Upper lobe of right lung (tissue), 1 donor: ENCODE data around the gene CRTC1. TPM values are rescaled to one million over a fixed set of nuclear protein-coding genes. Genes with fewer than 3 reads are reported as not detected.

ENCODE experiments used
- ATAC-seq: fragments of 200-7000 bp; cut with Tn5 transposase; one replicate; pipeline ENCODE4 v1.9.1; 2020; ENCODE audit warnings: mild to moderate bottlenecking, moderate library complexity
- DNase-seq: peaks from one replicate; pipeline ENCODE4 v3.0.0-alpha.2; 2020
- H3K27ac ChIP-seq: fragments of 200-600 bp; one replicate; pipeline ENCODE4 v1.8.0; 2022
- H3K27me3 ChIP-seq: fragments of 200-600 bp; one replicate; pipeline ENCODE4 v1.8.0; 2022; ENCODE audit warnings: mild to moderate bottlenecking
- H3K36me3 ChIP-seq: fragments of 200-600 bp; one replicate; pipeline ENCODE4 v1.8.0; 2022
- H3K4me1 ChIP-seq: fragments of 200-600 bp; one replicate; pipeline ENCODE4 v1.8.0; 2022
- H3K4me3 ChIP-seq: fragments of 200-600 bp; one replicate; pipeline ENCODE4 v1.8.0; 2022; ENCODE audit warnings: mild to moderate bottlenecking
- H3K9me3 ChIP-seq: fragments of 200-600 bp; one replicate; pipeline ENCODE4 v1.8.0; 2022
- intact Hi-C: fragments of 100-400 bp; cut with DNase I; formaldehyde crosslinking; loops from one replicate; pipeline ENCODE4 v1.11.0; 2022
- total RNA-seq: library from RNA; stranded (reverse); fragmentation: NEBNext Ultra II Directional; extraction: Animal tissue kit (Norgen Biotek cat#: 25700); gene quantifications from one replicate; pipeline ENCODE4 v1.2.1, GENCODE V29; 2021
- TF ChIP-seq, protein P1 (sequence below): fragments of 200-600 bp; IDR thresholded peaks from one replicate; pipeline ENCODE4 v1.8.0; 2022; ENCODE audit warnings: antibody characterized with exemption
- donor health status: DM: no; HTN: yes; CAD: no; lungs with severe emphysema.

CRTC1 gene
- total RNA-seq, 1 donor from 2014 or later = 13.8 TPM

GRCh38 chr19:18669883-18670282, 13.6 kb upstream of the CRTC1 start:
- TF ChIP-seq, protein P1, sequence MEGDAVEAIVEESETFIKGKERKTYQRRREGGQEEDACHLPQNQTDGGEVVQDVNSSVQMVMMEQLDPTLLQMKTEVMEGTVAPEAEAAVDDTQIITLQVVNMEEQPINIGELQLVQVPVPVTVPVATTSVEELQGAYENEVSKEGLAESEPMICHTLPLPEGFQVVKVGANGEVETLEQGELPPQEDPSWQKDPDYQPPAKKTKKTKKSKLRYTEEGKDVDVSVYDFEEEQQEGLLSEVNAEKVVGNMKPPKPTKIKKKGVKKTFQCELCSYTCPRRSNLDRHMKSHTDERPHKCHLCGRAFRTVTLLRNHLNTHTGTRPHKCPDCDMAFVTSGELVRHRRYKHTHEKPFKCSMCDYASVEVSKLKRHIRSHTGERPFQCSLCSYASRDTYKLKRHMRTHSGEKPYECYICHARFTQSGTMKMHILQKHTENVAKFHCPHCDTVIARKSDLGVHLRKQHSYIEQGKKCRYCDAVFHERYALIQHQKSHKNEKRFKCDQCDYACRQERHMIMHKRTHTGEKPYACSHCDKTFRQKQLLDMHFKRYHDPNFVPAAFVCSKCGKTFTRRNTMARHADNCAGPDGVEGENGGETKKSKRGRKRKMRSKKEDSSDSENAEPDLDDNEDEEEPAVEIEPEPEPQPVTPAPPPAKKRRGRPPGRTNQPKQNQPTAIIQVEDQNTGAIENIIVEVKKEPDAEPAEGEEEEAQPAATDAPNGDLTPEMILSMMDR = no peak
- no peak for DNase-seq
- peaks cover 8% of the 10 kb centered on the region for H3K4me1 ChIP-seq
- peaks cover 36% of the 10 kb centered on the region for H3K36me3 ChIP-seq
- H3K4me3 ChIP-seq = no peak overlapping the region
- H3K27me3 ChIP-seq = no peaks in the 10 kb centered on the region
- no peak overlapping the region for H3K27ac ChIP-seq
- ATAC-seq = no peak
- no peaks in the 10 kb centered on the region for H3K9me3 ChIP-seq
- intact Hi-C loops = no loop called here

DNA sequence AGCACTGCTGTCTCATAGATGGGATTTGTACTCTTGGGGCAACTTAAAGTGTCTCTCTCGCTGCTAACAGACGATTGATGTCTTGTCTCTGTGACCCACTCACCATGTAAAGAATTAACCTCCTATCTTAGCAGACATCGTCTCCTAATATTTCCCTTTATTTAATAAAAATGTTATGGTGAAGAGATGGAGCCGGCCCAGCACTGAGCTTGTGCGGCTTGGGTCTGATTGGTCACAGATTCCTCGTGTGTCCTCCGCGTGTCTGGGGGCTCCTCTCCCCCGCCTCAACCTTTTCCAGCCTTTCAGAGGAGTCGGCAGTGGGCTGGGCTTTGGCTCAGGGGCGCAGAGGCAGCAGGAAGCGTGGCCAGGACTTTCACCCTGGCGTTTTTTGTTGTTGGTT, 13.2 kb upstream of the CRTC1 start:
- peaks cover 8% of the 10 kb centered on the region for H3K4me1 ChIP-seq
- H3K4me3 ChIP-seq = no peak overlapping the region
- no peak overlapping the region for H3K27ac ChIP-seq
- no peaks in the 10 kb centered on the region for H3K27me3 ChIP-seq
- H3K36me3 ChIP-seq = peaks cover 32% of the 10 kb centered on the region
- intact Hi-C loops = no loop called here
- no peak for ATAC-seq
- TF ChIP-seq, protein P1 = no peak
- DNase-seq = no peak
- H3K9me3 ChIP-seq = no peaks in the 10 kb centered on the region

GRCh38 chr19:18671303-18672043, 12.0 kb upstream of the CRTC1 start:
- no peaks in the 10 kb centered on the region for H3K27me3 ChIP-seq
- H3K27ac ChIP-seq = no peak overlapping the region
- H3K4me3 ChIP-seq = no peak overlapping the region
- no peaks in the 10 kb centered on the region for H3K9me3 ChIP-seq
- peaks cover 20% of the 10 kb centered on the region for H3K36me3 ChIP-seq
- DNase-seq (no peak), ATAC-seq (no peak)
- TF ChIP-seq, protein P1 = no peak
- intact Hi-C loops = no loop called here
- peaks cover 8% of the 10 kb centered on the region for H3K4me1 ChIP-seq

- TF ChIP-seq, protein P1 = no peak
- Histone ChIP-seq H3K4me1 (peaks cover 8% of the 10 kb centered on the region), H3K9me3 (no peaks in the 10 kb centered on the region), H3K27ac (no peak overlapping the region), H3K4me3 (no peak overlapping the region), H3K36me3 (peaks cover 20% of the 10 kb centered on the region), H3K27me3 (no peaks in the 10 kb centered on the region)
- intact Hi-C loops = no loop called here
- ATAC-seq = peak; percentile 3
- no peak for DNase-seq
These were observed 11.4 kb upstream of the CRTC1 start for GRCh38 chr19:18672044-18672451.

GRCh38 chr19:18672606-18673337, 10.7 kb upstream of the CRTC1 start:
- Histone ChIP-seq H3K27me3 (no peaks in the 10 kb centered on the region), H3K9me3 (no peaks in the 10 kb centered on the region), H3K4me3 (no peak overlapping the region), H3K36me3 (peaks cover 15% of the 10 kb centered on the region), H3K4me1 (peaks cover 8% of the 10 kb centered on the region), H3K27ac (peak overlapping the region; percentile 6)
- DNase-seq = no peak
- intact Hi-C loops = no loop called here
- ATAC-seq = peak; percentile 4
- TF ChIP-seq, protein P1 = peak; percentile 9
